ENCODE results near the gene GPAM. TPM values are rescaled to one million over a fixed set of nuclear protein-coding genes. Genes with fewer than 3 reads are reported as not detected.
"Not testable (repeated sequence)": the region's sequence is repeated elsewhere in the genome, so short reads cannot be mapped to it uniquely, and the experiment has no call there.

The GPAM gene
- polyA plus RNA-seq (2013, experiment 1 of 4): 11.7 TPM
- polyA plus RNA-seq (2013, experiment 2 of 4): 13.3 TPM
- polyA plus RNA-seq (2013, experiment 3 of 4): 12.3 TPM
- polyA plus RNA-seq (2013, experiment 4 of 4): 13.4 TPM

GRCh38 chr10:112183329-112184051, at the start of gene GPAM:
Gene GPAM, minus strand, starts transcription at chr10:112183765. Its CDS starts 1,981 bp downstream, at chr10:112181784.
- Histone ChIP-seq H3K4me3 (ENCODE audit: insufficient read depth, low read depth, low read length) (peak within 1 kb of the TSS; percentile 88), H3K4me1 (ENCODE audit: control insufficient read depth, insufficient read depth, low read length) (no peaks in the 10 kb centered on the region), H3K9me3 (ENCODE audit: control insufficient read depth, low read length) (no peaks in the 10 kb centered on the region), H3K36me3 (ENCODE audit: control insufficient read depth, insufficient read depth, low read length) (no peaks in the 10 kb centered on the region), H3K27me3 (ENCODE audit: control insufficient read depth, insufficient read depth, low read length, poor library complexity, severe bottlenecking) (no peaks in the 10 kb centered on the region), H3K27ac (ENCODE audit: insufficient read depth, low read depth, low read length, poor library complexity, severe bottlenecking) (no peak within 1 kb of the TSS)
- 1% methylated on average over 46 of the region's 46 CpGs for WGBS, 2 experiments

- no peaks in the 10 kb centered on the region for H3K4me1 ChIP-seq (ENCODE audit: control insufficient read depth, insufficient read depth, low read length)
- H3K4me3 ChIP-seq (ENCODE audit: insufficient read depth, low read depth, low read length): no peak overlapping the region
- H3K27ac ChIP-seq (ENCODE audit: insufficient read depth, low read depth, low read length, poor library complexity, severe bottlenecking): no peak overlapping the region
- WGBS, 2 experiments: 85 to 86% methylated on average over 6 of the region's 6 CpGs
- no peaks in the 10 kb centered on the region for H3K9me3 ChIP-seq (ENCODE audit: control insufficient read depth, low read length)
- no peaks in the 10 kb centered on the region for H3K27me3 ChIP-seq (ENCODE audit: control insufficient read depth, insufficient read depth, low read length, poor library complexity, severe bottlenecking)
- H3K36me3 ChIP-seq (ENCODE audit: control insufficient read depth, insufficient read depth, low read length): no peaks in the 10 kb centered on the region
These were observed 49.1 kb upstream of the GPAM start for GRCh38 chr10:112232670-112233069.

GRCh38 chr10:112231602-112232400, 48.2 kb upstream of the GPAM start:
- Histone ChIP-seq H3K27ac (ENCODE audit: insufficient read depth, low read depth, low read length, poor library complexity, severe bottlenecking) (no peak overlapping the region), H3K4me1 (ENCODE audit: control insufficient read depth, insufficient read depth, low read length) (no peaks in the 10 kb centered on the region), H3K4me3 (ENCODE audit: insufficient read depth, low read depth, low read length) (no peak overlapping the region), H3K9me3 (ENCODE audit: control insufficient read depth, low read length) (no peaks in the 10 kb centered on the region), H3K27me3 (ENCODE audit: control insufficient read depth, insufficient read depth, low read length, poor library complexity, severe bottlenecking) (no peaks in the 10 kb centered on the region), H3K36me3 (ENCODE audit: control insufficient read depth, insufficient read depth, low read length) (no peaks in the 10 kb centered on the region)
- 82 to 83% methylated on average over 9 of the region's 9 CpGs for WGBS, 2 experiments

GRCh38 chr10:112230325-112230988, 46.9 kb upstream of the GPAM start:
- Histone ChIP-seq H3K9me3 (ENCODE audit: control insufficient read depth, low read length) (no peaks in the 10 kb centered on the region), H3K4me1 (ENCODE audit: control insufficient read depth, insufficient read depth, low read length) (no peaks in the 10 kb centered on the region), H3K27me3 (ENCODE audit: control insufficient read depth, insufficient read depth, low read length, poor library complexity, severe bottlenecking) (no peaks in the 10 kb centered on the region), H3K27ac (ENCODE audit: insufficient read depth, low read depth, low read length, poor library complexity, severe bottlenecking) (no peak overlapping the region), H3K4me3 (ENCODE audit: insufficient read depth, low read depth, low read length) (no peak overlapping the region), H3K36me3 (ENCODE audit: control insufficient read depth, insufficient read depth, low read length) (no peaks in the 10 kb centered on the region)
- WGBS, 2 experiments: 73 to 88% methylated on average over 1 of the region's 1 CpG

GRCh38 chr10:112229901-112230300, 46.3 kb upstream of the GPAM start:
- WGBS, 2 experiments: 97 to 100% methylated on average over 1 to 3 of the region's 3 CpGs
- H3K4me3 ChIP-seq (ENCODE audit: insufficient read depth, low read depth, low read length): no peak overlapping the region
- no peaks in the 10 kb centered on the region for H3K4me1 ChIP-seq (ENCODE audit: control insufficient read depth, insufficient read depth, low read length)
- no peaks in the 10 kb centered on the region for H3K9me3 ChIP-seq (ENCODE audit: control insufficient read depth, low read length)
- no peaks in the 10 kb centered on the region for H3K36me3 ChIP-seq (ENCODE audit: control insufficient read depth, insufficient read depth, low read length)
- H3K27me3 ChIP-seq (ENCODE audit: control insufficient read depth, insufficient read depth, low read length, poor library complexity, severe bottlenecking): no peaks in the 10 kb centered on the region
- H3K27ac ChIP-seq (ENCODE audit: insufficient read depth, low read depth, low read length, poor library complexity, severe bottlenecking): no peak overlapping the region

- no peak overlapping the region for H3K27ac ChIP-seq (ENCODE audit: insufficient read depth, low read depth, low read length, poor library complexity, severe bottlenecking)
- WGBS, 2 experiments: 96 to 98% methylated on average over 2 of the region's 2 CpGs
These were observed 45.5 kb upstream of the GPAM start for GRCh38 chr10:112229096-112229495.

GRCh38 chr10:112228366-112229088, 45.0 kb upstream of the GPAM start:
- not testable (repeated sequence) for H3K4me1 ChIP-seq (ENCODE audit: control insufficient read depth, insufficient read depth, low read length); H3K4me3 ChIP-seq (ENCODE audit: insufficient read depth, low read depth, low read length); H3K36me3 ChIP-seq (ENCODE audit: control insufficient read depth, insufficient read depth, low read length); H3K9me3 ChIP-seq (ENCODE audit: control insufficient read depth, low read length); H3K27me3 ChIP-seq (ENCODE audit: control insufficient read depth, insufficient read depth, low read length, poor library complexity, severe bottlenecking); H3K27ac ChIP-seq (ENCODE audit: insufficient read depth, low read depth, low read length, poor library complexity, severe bottlenecking)
- 93 to 95% methylated on average over 3 of the region's 3 CpGs for WGBS, 2 experiments

More at GRCh38 chr10:112229096-112229495, 45.5 kb upstream of the GPAM start:
- Histone ChIP-seq H3K4me3 (ENCODE audit: insufficient read depth, low read depth, low read length) (no peak overlapping the region), H3K36me3 (ENCODE audit: control insufficient read depth, insufficient read depth, low read length) (no peaks in the 10 kb centered on the region), H3K9me3 (ENCODE audit: control insufficient read depth, low read length) (no peaks in the 10 kb centered on the region), H3K4me1 (ENCODE audit: control insufficient read depth, insufficient read depth, low read length) (no peaks in the 10 kb centered on the region), H3K27me3 (ENCODE audit: control insufficient read depth, insufficient read depth, low read length, poor library complexity, severe bottlenecking) (no peaks in the 10 kb centered on the region)

- 93 to 95% methylated on average over 6 of the region's 6 CpGs for WGBS, 2 experiments
- H3K4me1 ChIP-seq (ENCODE audit: control insufficient read depth, insufficient read depth, low read length): no peaks in the 10 kb centered on the region
- no peak overlapping the region for H3K4me3 ChIP-seq (ENCODE audit: insufficient read depth, low read depth, low read length)
These were observed 43.9 kb upstream of the GPAM start for GRCh38 chr10:112227331-112227987.

GRCh38 chr10:112226439-112227248, 43.1 kb upstream of the GPAM start:
- Histone ChIP-seq H3K4me3 (ENCODE audit: insufficient read depth, low read depth, low read length) (no peak overlapping the region), H3K9me3 (ENCODE audit: control insufficient read depth, low read length) (no peaks in the 10 kb centered on the region), H3K36me3 (ENCODE audit: control insufficient read depth, insufficient read depth, low read length) (no peaks in the 10 kb centered on the region), H3K4me1 (ENCODE audit: control insufficient read depth, insufficient read depth, low read length) (no peaks in the 10 kb centered on the region), H3K27ac (ENCODE audit: insufficient read depth, low read depth, low read length, poor library complexity, severe bottlenecking) (no peak overlapping the region), H3K27me3 (ENCODE audit: control insufficient read depth, insufficient read depth, low read length, poor library complexity, severe bottlenecking) (no peaks in the 10 kb centered on the region)
- 92 to 93% methylated on average over 9 of the region's 9 CpGs for WGBS, 2 experiments

More at GRCh38 chr10:112227331-112227987, 43.9 kb upstream of the GPAM start:
- H3K27me3 ChIP-seq (ENCODE audit: control insufficient read depth, insufficient read depth, low read length, poor library complexity, severe bottlenecking): no peaks in the 10 kb centered on the region
- no peaks in the 10 kb centered on the region for H3K36me3 ChIP-seq (ENCODE audit: control insufficient read depth, insufficient read depth, low read length)
- no peaks in the 10 kb centered on the region for H3K9me3 ChIP-seq (ENCODE audit: control insufficient read depth, low read length)
- no peak overlapping the region for H3K27ac ChIP-seq (ENCODE audit: insufficient read depth, low read depth, low read length, poor library complexity, severe bottlenecking)
